Transverse colon (tissue), 4 donors: ENCODE data around the gene TSPAN31.

Experiments
- CTCF ChIP-seq, 5 experiments: fragments of 200-600 bp in 3 of 5; fragments of 450-650 bp in 2 of 5; sonication (generic) in 3 of 5; IDR thresholded peaks; 1 replicate in 2 of 5; 2 replicates in 3 of 5; pipeline ENCODE4 v1.5.1; 2016 to 2017; ENCODE audit warnings: antibody characterized with exemption in 5 of 5, inconsistent platforms in 3 of 5, mild to moderate bottlenecking in 2 of 5, moderate library complexity in 1 of 5
- EP300 ChIP-seq: sonication (generic); formaldehyde crosslinking; IDR thresholded peaks from one replicate; pipeline ENCODE4 v1.6.1; 2017; ENCODE audit warnings: antibody characterized with exemption, low read depth
- POLR2A ChIP-seq: fragments of 450-650 bp; IDR thresholded peaks from one replicate; pipeline ENCODE4 v1.6.1; 2016; ENCODE audit warnings: antibody characterized with exemption, mild to moderate bottlenecking, moderate library complexity
- POLR2AphosphoS5 ChIP-seq, 3 donors: sonication (generic); formaldehyde crosslinking; IDR thresholded peaks; one replicate each; pipeline ENCODE4 v1.6.1; 2016; ENCODE audit warnings: antibody characterized with exemption in 3 of 3

GRCh38 chr12:57750561-57751431 is 6.0 kb downstream of the TSPAN31 start:
- TF ChIP-seq CTCF (IDR thresholded peaks at IDR 0.05), result no peak
- no peak for TF ChIP-seq POLR2A
- TF ChIP-seq EP300, result no peak
- TF ChIP-seq POLR2AphosphoS5 (IDR thresholded peaks at IDR 0.05), result no peak
